ENCODE measurements around the gene HMGXB3.
"Not testable (repeated sequence)": the region's sequence is repeated elsewhere in the genome, so short reads cannot be mapped to it uniquely, and the experiment has no call there.

- not testable (repeated sequence) for TF ChIP-seq EP300, CTCF, POLR2A (IDR thresholded peaks at IDR 0.05)
Observed at GRCh38 chr5:150028047-150028446, 27.5 kb downstream of the HMGXB3 start.

Measured in sigmoid colon (tissue), 4 donors.